HG03064 (cell line): ENCODE results near the gene EGFR.

Experiments used
- ATAC-seq: cut with Tn5 transposase; IDR thresholded peaks from one replicate; pipeline ENCODE4 v1.9.1; 2021; ENCODE audit warnings: low read depth; ENCODE audit not compliant: unreplicated experiment

EGFR gene

GRCh38 chr7:55018361-55019190 lies at the start of gene EGFR:
Gene EGFR, plus strand, starts transcription at chr7:55019017. Its CDS starts 261 bp downstream, at chr7:55019278.
- ATAC-seq: no peak

GRCh38 chr7:54969208-54969967 lies 49.4 kb upstream of the EGFR start:
- no peak for ATAC-seq

GRCh38 chr7:54972733-54973294 lies 46.0 kb upstream of the EGFR start:
- no peak for ATAC-seq

GRCh38 chr7:54978364-54979116 lies 40.3 kb upstream of the EGFR start:
- ATAC-seq: no peak

GRCh38 chr7:54980521-54980920 lies 38.3 kb upstream of the EGFR start:
- ATAC-seq: no peak

GRCh38 chr7:54981913-54982312 lies 36.9 kb upstream of the EGFR start:
- ATAC-seq: no peak

- ATAC-seq: no peak
Observed at GRCh38 chr7:54985426-54986330, 33.1 kb upstream of the EGFR start.

GRCh38 chr7:54986716-54987115 lies 32.1 kb upstream of the EGFR start:
- no peak for ATAC-seq

- no peak for ATAC-seq
Observed at GRCh38 chr7:54987772-54988171, 31.0 kb upstream of the EGFR start.

- ATAC-seq: no peak
Observed at GRCh38 chr7:54988516-54988915, 30.3 kb upstream of the EGFR start.

- ATAC-seq: no peak
Observed at GRCh38 chr7:54989453-54990225, 29.2 kb upstream of the EGFR start.

- ATAC-seq: no peak
Observed at GRCh38 chr7:54991341-54991740, 27.5 kb upstream of the EGFR start.

- ATAC-seq: no peak
Observed at GRCh38 chr7:54992871-54993475, 25.8 kb upstream of the EGFR start.

- ATAC-seq: no peak
Observed at GRCh38 chr7:54995166-54995565, 23.7 kb upstream of the EGFR start.

- ATAC-seq: no peak
Observed at GRCh38 chr7:54995610-54996363, 23.0 kb upstream of the EGFR start.

- no peak for ATAC-seq
Observed at GRCh38 chr7:54996391-54996790, 22.4 kb upstream of the EGFR start.

- ATAC-seq: no peak
Observed at GRCh38 chr7:55004579-55004978, 14.2 kb upstream of the EGFR start.
